K562 (cell line): ENCODE measurements around the gene MEOX1. TPM values are rescaled to one million over a fixed set of nuclear protein-coding genes. Genes with fewer than 3 reads are reported as not detected.

Source experiments
- ATAC-seq: fragments of 200-7000 bp; cut with Tn5 transposase; 3 replicates; pipeline ENCODE4 v1.9.1; 2020; ENCODE audit warnings: moderate library complexity
- BruUV-seq: library from RNA; stranded (reverse); fragments of 400-500 nt; replicated peaks from 2 replicates; lab custom pipeline; 2021; lab: Mats Ljungman, UMichigan
- CTCF ChIA-PET: fragments of 300-600 bp; formaldehyde crosslinking; extraction: SDS; loops from one replicate; lab custom pipeline; 2021; ENCODE audit warnings: low intra/inter-chr PET ratio; lab: Yijun Ruan, JAX
- POLR2A ChIA-PET: fragments of 300-600, 350-650 bp; sonication (Branson Sonifier 250); formaldehyde crosslinking; extraction: SDS; loops from one replicate; lab custom pipeline; 2021; ENCODE audit warnings: antibody characterized with exemption, inconsistent platforms; lab: Yijun Ruan, JAX
- DNase-seq, 4 experiments: peaks; one replicate each; pipeline versions ENCODE4 v3.0.0 to v3.0.0-alpha.2; 2011 to 2018; ENCODE audit warnings: low spot score in 3 of 4, mixed read lengths in 3 of 4; ENCODE audit errors: extremely low read depth in 1 of 4
- FAIRE-seq: peaks from 2 replicates; lab custom pipeline; 2011; peaks lifted over from hg19 to GRCh38; lab: Jason Lieb, UNC
- H2AFZ ChIP-seq: 2 replicates; pipeline ENCODE4 v1.6.0; 2011; ENCODE audit warnings: low read depth, low read length, control low read depth, inconsistent platforms
- H3K27ac ChIP-seq: fragments of 200-600 bp; 3 replicates; pipeline ENCODE4 v1.8.0; 2011; ENCODE audit warnings: low read depth, mild to moderate bottlenecking, control low read depth, inconsistent platforms, low read length, moderate library complexity, mixed read lengths; ENCODE audit errors: extremely low read depth
- H3K27me3 ChIP-seq, 2 experiments: fragments of 300-600 bp in 1 of 2; 2 replicates in 1 of 2; 3 replicates in 1 of 2; pipeline versions ENCODE4 v1.6.0 to v1.8.0; 2011; ENCODE audit warnings: inconsistent platforms in 2 of 2, low read length in 2 of 2, mild to moderate bottlenecking in 1 of 2, mixed read lengths in 1 of 2, moderate library complexity in 1 of 2; ENCODE audit not compliant: control insufficient read depth in 2 of 2, insufficient read depth in 2 of 2
- H3K36me3 ChIP-seq: fragments of 300-600 bp; 3 replicates; pipeline ENCODE4 v1.8.0; 2011; ENCODE audit warnings: mild to moderate bottlenecking, low read length, inconsistent platforms; ENCODE audit not compliant: control insufficient read depth, insufficient read depth
- H3K4me1 ChIP-seq, 2 experiments: fragments of 200-600 bp in 1 of 2; replicated peaks in 1 of 2; 2 replicates in 1 of 2; 3 replicates in 1 of 2; pipeline versions ENCODE4 v1.5.1 to v1.8.0; 2011; ENCODE audit warnings: inconsistent platforms in 2 of 2, low read length in 2 of 2, mild to moderate bottlenecking in 1 of 2, mixed read lengths in 1 of 2, moderate library complexity in 1 of 2; ENCODE audit not compliant: control insufficient read depth in 2 of 2, insufficient read depth in 2 of 2
- H3K4me2 ChIP-seq: 2 replicates; pipeline ENCODE4 v1.6.1; 2011; ENCODE audit warnings: low read length, control low read depth, inconsistent platforms, mixed read lengths; ENCODE audit not compliant: insufficient read depth
- H3K4me3 ChIP-seq: fragments of 200-600 bp; sonication (generic), shearing (Covaris generic); 2 replicates; pipeline ENCODE4 v1.5.1; 2016; ENCODE audit warnings: control low read depth, inconsistent platforms
- H3K79me2 ChIP-seq: fragments of 200-600 bp; 3 replicates; pipeline ENCODE4 v1.8.0; 2011; ENCODE audit warnings: low read length, inconsistent platforms; ENCODE audit not compliant: control insufficient read depth, insufficient read depth
- H3K9ac ChIP-seq, 2 experiments: 2 replicates each; pipeline versions ENCODE4 v1.6.0 to v1.6.1; 2011; ENCODE audit warnings: low read depth in 2 of 2, low read length in 2 of 2, control low read depth in 1 of 2, inconsistent platforms in 1 of 2, mild to moderate bottlenecking in 1 of 2, mixed read lengths in 1 of 2; ENCODE audit not compliant: insufficient read depth in 1 of 2
- H3K9me1 ChIP-seq: one replicate; pipeline ENCODE4 v1.6.0; 2011; ENCODE audit warnings: inconsistent platforms, mild to moderate bottlenecking, low read length, moderate library complexity; ENCODE audit not compliant: control insufficient read depth, insufficient read depth
- H3K9me3 ChIP-seq: replicated peaks from 2 replicates; pipeline ENCODE4 v1.5.1; 2011; ENCODE audit warnings: low read depth, low read length, inconsistent platforms; ENCODE audit not compliant: control insufficient read depth, insufficient read depth
- H4K20me1 ChIP-seq: replicated peaks from 2 replicates; pipeline ENCODE4 v1.6.1; 2011; ENCODE audit warnings: low read length, inconsistent platforms, mixed read lengths; ENCODE audit not compliant: control insufficient read depth, insufficient read depth
- GMEB1 ChIP-seq: fragments of 250-450 bp; sonication (Bioruptor Pico); IDR thresholded peaks from 2 replicates; pipeline ENCODE4 v1.4.0; 2020; ENCODE audit warnings: mild to moderate bottlenecking
- MEIS2 ChIP-seq: fragments of 450-650 bp; IDR thresholded peaks from 2 replicates; pipeline ENCODE4 v1.6.1; 2014; ENCODE audit warnings: mild to moderate bottlenecking; ENCODE audit not compliant: partially characterized antibody
- ZBTB8A ChIP-seq: fragments of 450-650 bp; IDR thresholded peaks from 2 replicates; pipeline ENCODE4 v1.6.1; 2018; ENCODE audit warnings: mild to moderate bottlenecking, moderate library complexity; ENCODE audit not compliant: partially characterized antibody
- WGBS: fragments of 100-300 bp; shearing (Covaris generic); methylation state at CpG from one replicate; pipeline ENCODE4 v1.1.6; 2016; ENCODE audit warnings: low coverage, mixed read lengths; ENCODE audit not compliant: insufficient coverage; ENCODE audit errors: missing lambda C conversion rate; 5-methylcytosine and 5-hydroxymethylcytosine counted together
- in situ Hi-C: fragments of 300-500 bp; cut with MboI; formaldehyde crosslinking; loops from 4 replicates; pipeline ENCODE4 v1.15.0; 2018; ENCODE audit warnings: inconsistent platforms, mixed read lengths
- intact Hi-C: fragments of 100-400 bp; cut with micrococcal nuclease; formaldehyde crosslinking; loops from 2 replicates; pipeline ENCODE4 v1.14.2; 2022
- polyA plus RNA-seq, 8 experiments: library from polyadenylated mRNA; depleted of rRNA in 4 of 8; stranded (reverse) in 5 of 8; unstranded in 3 of 8; fragments of >200 nt; fragmentation: Nextera tagmentation in 2 of 8; fragmentation: Illumina TruSeq in 1 of 8; extraction: Ambion mirVana in 2 of 8; extraction: Trizol in 1 of 8; gene quantifications; 2 replicates each; pipeline versions ENCODE4 v1.2.1 to v1.2.3, GENCODE V29; 2011 to 2014; ENCODE audit warnings: inconsistent platforms in 1 of 8, missing spikeins in 1 of 8
- total RNA-seq, 7 experiments: library from RNA; depleted of rRNA in 6 of 7; stranded (reverse); fragments of >200 nt in 6 of 7; fragmentation: Illumina TruSeq in 2 of 7; extraction: Trizol in 2 of 7; gene quantifications; 2 replicates each; pipeline versions ENCODE4 v1.2.1 to v1.2.3, GENCODE V29; 2011 to 2021; ENCODE audit warnings: low replicate concordance in 1 of 7

MEOX1 gene
- total and polyA plus RNA-seq, 9 of the 15 experiments (the other 6 are each of a cell fraction or from before 2014, with no cell fraction given), result not detected

GRCh38 chr17:43671755-43672519 lies 10.2 kb upstream of the MEOX1 start (continued):
- TF ChIP-seq GMEB1 (CRISPR knock-in tag), result no peak
- TF ChIP-seq, all 486 proteins: peak for 0

- H3K9me3 ChIP-seq, result no peaks in the 10 kb centered on the region
- no peaks in the 10 kb centered on the region for H3K9me1 ChIP-seq
- in situ Hi-C loops (loop anchor here (5.0 kb wide), 1 partner anchor 94 kb away; no protein-coding TSS in a partner anchor), intact Hi-C loops (no loop called here)
- POLR2A ChIA-PET, result interaction anchor here (0.7 to 0.8 kb wide), 2 partner anchors 19 to 99 kb away, joined by 3 read pairs; no protein-coding TSS in a partner anchor
- H3K36me3 ChIP-seq, result no peaks in the 10 kb centered on the region
- TF ChIP-seq MEIS2 (peak; percentile 18), ZBTB8A (no peak)
- DNase-seq, result no peak
- no peak overlapping the region for H3K9ac ChIP-seq
- ATAC-seq, result no peak
- H3K79me2 ChIP-seq, result no peaks in the 10 kb centered on the region
- H3K27ac ChIP-seq, result no peak overlapping the region
- FAIRE-seq, result no peak
- H3K4me2 ChIP-seq, result no peak overlapping the region
- peaks cover 7 to 46% of the 10 kb centered on the region in 2 experiments; a peak in 3 of 5 replicates for H3K27me3 ChIP-seq
- H4K20me1 ChIP-seq, result no peaks in the 10 kb centered on the region
- H2AFZ ChIP-seq, result no peak overlapping the region
- BruUV-seq, result no TSS peak
- no peaks in the 10 kb centered on the region for H3K4me1 ChIP-seq
- WGBS, result 1% methylated on average over 6 of the region's 6 CpGs
- H3K4me3 ChIP-seq, result no peak overlapping the region
- CTCF ChIA-PET, result interaction anchor here (1.2 kb wide), 1 partner anchor 151 kb away, joined by 4 read pairs; no protein-coding TSS in a partner anchor
Measured at GRCh38 chr17:43671031-43671692, 9.4 kb upstream of the MEOX1 start.
